HG03039 (cell line): ENCODE results near the gene SLC11A1.

ENCODE experiments used
- ATAC-seq: cut with Tn5 transposase; IDR thresholded peaks from one replicate; pipeline ENCODE4 v1.9.1; 2021; ENCODE audit warnings: mild to moderate bottlenecking, moderate library complexity; ENCODE audit not compliant: unreplicated experiment

Gene SLC11A1

GRCh38 chr2:218366621-218367414, 15.3 kb upstream of the SLC11A1 start:
- ATAC-seq = no peak

DNA sequence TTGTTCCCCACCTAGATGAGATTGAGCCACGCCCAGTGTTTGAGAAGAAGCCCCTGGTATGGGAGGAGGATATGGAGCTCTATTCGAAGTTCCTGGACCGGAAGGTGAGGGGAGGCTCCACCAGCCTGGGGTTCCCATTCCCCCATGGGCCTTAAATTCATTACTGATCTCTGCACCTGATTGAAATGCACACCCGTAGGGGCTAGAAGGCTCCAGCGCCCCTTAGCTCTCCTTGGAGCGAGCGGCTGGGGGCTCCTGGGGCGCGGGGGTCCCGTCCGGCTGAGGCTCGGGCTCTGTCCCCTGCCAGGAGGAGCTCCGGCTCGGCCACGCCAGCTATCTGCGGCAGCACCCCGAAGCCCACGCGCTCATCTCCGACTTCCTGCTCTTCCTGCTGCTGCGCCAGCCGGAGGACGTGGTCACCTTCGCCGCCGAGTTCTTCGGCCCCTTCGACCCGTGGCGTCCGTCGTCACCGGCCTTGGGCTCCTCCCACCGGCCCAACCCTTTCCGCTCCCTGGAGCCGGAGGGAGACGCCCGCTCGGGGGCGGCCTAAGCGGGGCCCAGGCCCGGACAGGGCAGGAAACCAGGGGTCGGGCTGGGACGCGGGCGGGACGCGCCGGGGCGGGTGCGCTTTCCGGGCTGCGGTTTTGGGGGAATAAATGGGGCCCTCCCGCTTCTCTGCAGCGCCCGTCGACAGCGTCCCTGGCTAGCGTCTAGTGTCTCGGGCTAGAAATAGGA, 14.5 kb upstream of the SLC11A1 start:
- peak; percentile 90 for ATAC-seq

GRCh38 chr2:218368150-218368528, 13.9 kb upstream of the SLC11A1 start:
- ATAC-seq = no peak

GRCh38 chr2:218368621-218369153, 13.4 kb upstream of the SLC11A1 start:
- ATAC-seq = no peak

DNA sequence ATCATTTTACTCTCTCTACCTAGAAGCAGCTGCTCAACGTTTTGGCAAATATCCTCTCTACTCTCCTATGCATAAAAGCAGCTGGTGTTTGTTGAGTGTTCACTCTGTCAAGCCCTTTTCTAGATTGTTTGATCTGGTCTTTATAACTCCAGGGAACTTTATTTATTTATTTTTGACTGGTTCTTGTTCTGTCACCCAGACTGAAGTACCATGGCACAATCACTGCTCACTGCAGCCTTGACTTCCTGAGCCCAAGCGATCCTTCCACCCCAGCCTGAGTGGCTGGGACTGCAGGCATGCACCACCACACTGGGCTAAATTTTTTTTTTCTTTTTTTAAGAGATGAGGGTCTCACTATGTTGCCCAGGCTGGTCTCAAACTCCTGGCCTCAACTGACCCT, 12.7 kb upstream of the SLC11A1 start:
- ATAC-seq = no peak

DNA sequence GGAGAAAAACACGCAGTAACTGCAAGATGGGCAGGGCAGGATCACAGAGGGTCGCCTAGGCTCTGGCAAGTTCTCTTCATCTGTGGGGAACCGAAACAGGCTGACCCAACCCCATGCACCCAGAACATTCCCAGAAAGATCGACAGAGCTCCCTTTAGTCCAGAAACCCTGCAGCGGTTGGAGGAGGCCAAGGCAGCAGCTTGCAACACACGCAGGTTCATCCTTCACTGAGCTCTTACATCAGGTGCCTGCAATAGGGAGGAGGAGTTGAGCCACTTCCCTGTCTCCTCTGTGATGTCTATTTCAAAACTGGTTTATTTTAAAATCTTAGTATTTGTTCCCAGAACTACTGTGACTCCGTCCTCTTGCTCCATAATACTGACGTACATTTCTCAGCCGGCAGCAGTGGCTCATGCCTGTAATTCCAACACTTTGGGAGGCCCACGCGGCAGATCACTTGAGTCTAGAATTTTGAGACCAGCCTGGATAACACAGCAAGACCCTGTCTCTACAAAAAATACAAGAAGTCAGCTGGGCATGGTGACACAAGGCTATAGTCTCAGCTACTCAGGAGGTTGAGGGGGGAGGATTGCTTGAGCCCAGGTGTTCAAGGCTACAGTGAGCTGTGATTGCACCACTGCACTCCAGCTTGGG, 11.5 kb upstream of the SLC11A1 start:
- ATAC-seq = no peak

DNA sequence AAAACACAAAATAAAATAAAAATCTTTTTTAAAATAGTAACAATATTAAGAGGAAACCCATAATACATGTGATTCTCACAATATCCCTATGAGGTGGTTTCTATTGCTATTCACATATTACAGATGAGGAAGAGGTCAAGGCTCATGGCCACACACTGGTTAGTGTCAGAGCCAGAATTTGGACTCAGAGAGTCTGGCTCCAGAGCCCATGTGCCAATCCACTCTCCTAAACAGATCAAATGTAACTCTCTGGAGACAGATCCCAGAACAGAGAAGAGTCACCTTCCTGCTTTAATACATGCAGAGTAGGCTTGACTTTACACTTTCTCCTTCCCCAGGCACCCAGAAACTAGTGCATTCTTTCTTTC, 10.1 kb upstream of the SLC11A1 start:
- ATAC-seq = no peak

DNA sequence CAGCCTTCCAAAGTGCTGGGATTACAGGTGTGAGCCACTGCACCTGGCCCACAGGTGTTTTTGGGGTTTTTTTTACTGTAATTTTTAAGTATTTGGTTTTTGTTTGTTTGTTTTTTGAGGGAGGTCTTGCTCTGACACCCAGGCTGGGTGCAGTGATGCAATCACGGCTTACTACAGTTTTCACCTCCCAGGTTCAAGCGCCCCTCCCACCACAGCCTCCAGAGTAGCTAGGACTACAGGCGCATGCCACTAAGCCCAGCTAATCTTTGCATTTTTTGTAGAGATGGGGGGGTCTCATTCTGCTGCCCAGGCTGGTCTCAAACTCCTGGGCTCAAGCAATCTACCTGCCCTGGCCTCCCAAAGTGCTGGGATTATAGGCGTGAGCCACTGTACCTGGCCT, 7.3 kb upstream of the SLC11A1 start:
- no peak for ATAC-seq

GRCh38 chr2:218375212-218375611, 6.9 kb upstream of the SLC11A1 start:
- no peak for ATAC-seq

DNA sequence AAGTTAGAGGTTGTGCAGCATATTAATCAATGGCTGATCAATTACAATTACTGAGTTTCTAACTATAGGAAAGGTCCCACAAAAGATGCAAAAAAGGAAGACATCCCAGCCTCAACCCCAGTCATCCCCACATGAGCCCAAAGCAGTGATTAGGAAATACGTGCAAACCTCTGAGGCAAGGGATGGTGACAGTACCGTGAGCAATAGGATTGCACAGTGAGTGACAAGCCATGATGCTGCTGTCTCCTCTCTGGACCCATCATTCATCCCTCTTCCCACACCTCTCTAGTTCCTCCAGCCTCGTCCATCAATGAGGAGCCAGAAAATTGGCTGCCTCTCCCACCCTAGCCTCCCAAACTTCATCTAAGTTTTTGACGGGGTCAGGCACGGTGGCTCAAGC, 4.0 kb upstream of the SLC11A1 start:
- no peak for ATAC-seq

GRCh38 chr2:218382785-218383184, 712 bp downstream of the SLC11A1 start:
- no peak for ATAC-seq

GRCh38 chr2:218383892-218384519, 1.9 kb downstream of the SLC11A1 start:
- no peak for ATAC-seq

DNA sequence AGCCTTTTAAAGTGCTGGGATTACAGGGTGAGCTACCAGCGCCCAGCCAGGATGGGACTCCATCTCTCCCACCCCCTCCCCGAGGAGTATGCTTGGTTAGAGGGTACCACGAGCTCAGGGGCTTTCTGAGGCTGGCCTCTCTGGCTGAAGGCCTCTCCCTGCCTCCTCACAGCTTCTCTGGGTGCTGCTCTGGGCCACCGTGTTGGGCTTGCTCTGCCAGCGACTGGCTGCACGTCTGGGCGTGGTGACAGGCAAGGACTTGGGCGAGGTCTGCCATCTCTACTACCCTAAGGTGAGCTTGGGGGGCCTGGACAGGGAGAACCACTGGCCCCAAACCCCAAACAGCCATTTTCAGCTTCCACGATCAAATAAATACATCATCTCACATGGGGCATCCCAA, 2.9 kb downstream of the SLC11A1 start:
- no peak for ATAC-seq

DNA sequence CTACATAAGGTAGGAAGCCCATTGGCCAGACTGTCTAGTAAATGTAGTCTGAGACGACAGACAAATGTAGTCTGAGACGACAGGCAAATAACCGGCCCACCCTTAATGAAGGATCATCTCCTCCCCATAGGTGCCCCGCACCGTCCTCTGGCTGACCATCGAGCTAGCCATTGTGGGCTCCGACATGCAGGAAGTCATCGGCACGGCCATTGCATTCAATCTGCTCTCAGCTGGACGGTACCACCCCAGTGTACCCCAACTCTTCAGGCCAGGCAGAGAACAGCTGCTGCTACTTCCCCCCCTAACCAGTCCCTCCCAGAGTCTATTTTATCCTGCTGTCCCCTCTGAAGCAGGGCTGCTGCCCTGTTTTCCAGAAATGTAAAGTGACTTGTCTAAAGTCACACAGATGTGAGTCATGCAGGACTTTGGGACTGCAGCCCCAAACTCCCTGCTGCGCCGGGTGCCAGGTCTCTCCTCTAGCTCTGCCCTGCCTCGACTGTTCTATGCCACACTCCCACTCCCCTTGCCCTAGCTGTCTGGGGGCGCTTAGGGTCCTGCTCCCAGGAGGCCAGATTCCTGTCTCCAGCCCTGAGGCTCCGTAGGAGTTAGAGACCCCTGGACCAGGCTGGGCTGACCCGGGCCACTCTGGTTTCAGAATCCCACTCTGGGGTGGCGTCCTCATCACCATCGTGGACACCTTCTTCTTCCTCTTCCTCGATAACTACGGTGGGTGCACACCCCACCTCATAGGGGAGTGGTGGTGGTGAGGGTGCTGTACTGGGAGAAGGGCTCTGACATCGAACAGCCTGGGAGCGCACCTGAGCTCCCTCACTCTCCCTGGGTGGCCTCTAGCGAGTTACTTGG, 4.7 kb downstream of the SLC11A1 start:
- ATAC-seq = no peak

GRCh38 chr2:218387369-218388194, 5.5 kb downstream of the SLC11A1 start:
- no peak for ATAC-seq

DNA sequence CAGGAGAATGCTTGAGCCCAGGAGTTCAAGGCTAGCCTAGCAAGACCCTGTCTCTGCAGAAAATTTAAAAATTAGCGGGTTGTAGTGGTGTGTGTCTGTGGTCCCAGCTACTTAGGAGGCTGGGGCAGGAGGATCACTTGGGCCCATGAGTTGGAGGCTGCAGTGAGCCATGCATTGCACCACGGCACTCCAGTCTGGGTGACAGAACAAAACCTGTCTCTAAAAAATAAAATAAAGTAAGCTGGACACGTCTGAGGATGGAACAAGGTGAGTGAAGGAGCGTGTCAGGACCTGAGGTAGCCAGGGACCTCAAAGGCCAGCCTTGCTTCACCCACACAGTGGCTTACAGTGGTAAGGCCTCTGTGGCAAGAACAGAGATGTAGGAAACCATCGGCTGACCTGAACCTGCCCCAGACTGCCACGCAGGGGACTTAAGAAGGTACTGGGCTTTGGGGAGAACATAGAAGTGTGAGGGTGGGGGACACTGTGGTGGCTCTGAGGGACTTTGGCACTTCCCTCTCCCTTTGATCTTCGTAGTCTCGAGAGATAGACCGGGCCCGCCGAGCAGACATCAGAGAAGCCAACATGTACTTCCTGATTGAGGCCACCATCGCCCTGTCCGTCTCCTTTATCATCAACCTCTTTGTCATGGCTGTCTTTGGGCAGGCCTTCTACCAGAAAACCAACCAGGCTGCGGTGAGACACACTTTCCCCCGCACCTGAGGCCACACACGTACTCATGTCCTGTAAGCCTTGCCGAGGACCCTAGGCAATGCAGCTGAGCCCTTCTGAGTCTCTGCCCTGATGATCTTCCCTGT, 7.5 kb downstream of the SLC11A1 start:
- no peak for ATAC-seq

- no peak for ATAC-seq
These were observed 9.1 kb downstream of the SLC11A1 start for GRCh38 chr2:218391202-218391601.

- no peak for ATAC-seq
These were observed 10.4 kb downstream of the SLC11A1 start for GRCh38 chr2:218392459-218392858.
